ENCODE data around the gene YPEL3. TPM values are rescaled to one million over a fixed set of nuclear protein-coding genes. Genes with fewer than 3 reads are reported as not detected.
A peak's percentile ranks its signal among the peaks of the same experiment; 100 is the strongest.

The YPEL3 gene
- total RNA-seq, 1 donor from 2014 or later, result 75.8 TPM

DNA sequence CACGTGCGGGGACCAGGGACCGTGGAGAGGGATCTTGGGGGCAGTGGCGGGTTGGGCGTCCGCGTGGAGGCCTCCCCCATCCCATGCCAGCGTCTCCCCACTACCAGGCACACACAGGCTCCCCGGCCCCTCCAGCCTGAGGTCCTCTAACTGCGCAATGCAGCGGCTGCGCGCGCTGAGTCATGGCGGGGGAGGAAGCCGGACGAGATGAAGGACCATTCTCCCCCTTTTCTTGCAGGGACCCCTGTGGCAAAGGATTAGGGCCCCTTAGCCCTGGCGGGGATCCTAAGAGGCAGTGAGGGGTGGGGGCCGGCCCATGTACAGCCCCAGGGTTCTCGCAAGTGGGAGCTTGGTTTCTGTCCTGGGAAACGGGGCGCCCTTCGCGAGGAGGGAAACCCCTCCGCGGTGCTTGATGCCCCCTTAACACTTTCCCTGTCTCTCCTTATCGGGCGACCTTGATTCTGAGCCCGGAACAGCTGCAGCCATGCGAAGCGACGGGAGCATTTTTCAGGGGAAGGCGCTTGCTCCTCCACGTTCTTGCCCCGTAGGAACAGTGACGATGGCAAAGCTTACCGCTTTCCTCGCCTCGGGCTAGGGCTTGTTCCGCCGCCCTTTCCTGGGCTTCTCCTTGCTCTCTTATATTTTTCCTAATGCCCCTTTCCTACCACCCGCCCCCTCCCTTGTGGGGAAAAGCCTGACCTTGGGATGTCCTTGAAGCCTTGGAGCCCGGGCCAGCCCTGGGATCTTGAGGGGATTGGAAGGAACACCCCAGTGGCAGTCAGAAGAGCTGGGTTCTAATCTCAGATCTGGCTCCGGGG, 29.9 kb downstream of the YPEL3 start:
- CTCF ChIA-PET, result interaction anchor here (2.2 to 2.9 kb wide), 2 partner anchors 26 to 35 kb away, joined by 8 to 24 read pairs; partner anchors contain the start of genes TBX6 and TLCD3B
- H3K36me3 Mint-ChIP-seq (ENCODE audit: low read depth), result peaks cover 46% of the 10 kb centered on the region
- DNase-seq, result no peak

DNA sequence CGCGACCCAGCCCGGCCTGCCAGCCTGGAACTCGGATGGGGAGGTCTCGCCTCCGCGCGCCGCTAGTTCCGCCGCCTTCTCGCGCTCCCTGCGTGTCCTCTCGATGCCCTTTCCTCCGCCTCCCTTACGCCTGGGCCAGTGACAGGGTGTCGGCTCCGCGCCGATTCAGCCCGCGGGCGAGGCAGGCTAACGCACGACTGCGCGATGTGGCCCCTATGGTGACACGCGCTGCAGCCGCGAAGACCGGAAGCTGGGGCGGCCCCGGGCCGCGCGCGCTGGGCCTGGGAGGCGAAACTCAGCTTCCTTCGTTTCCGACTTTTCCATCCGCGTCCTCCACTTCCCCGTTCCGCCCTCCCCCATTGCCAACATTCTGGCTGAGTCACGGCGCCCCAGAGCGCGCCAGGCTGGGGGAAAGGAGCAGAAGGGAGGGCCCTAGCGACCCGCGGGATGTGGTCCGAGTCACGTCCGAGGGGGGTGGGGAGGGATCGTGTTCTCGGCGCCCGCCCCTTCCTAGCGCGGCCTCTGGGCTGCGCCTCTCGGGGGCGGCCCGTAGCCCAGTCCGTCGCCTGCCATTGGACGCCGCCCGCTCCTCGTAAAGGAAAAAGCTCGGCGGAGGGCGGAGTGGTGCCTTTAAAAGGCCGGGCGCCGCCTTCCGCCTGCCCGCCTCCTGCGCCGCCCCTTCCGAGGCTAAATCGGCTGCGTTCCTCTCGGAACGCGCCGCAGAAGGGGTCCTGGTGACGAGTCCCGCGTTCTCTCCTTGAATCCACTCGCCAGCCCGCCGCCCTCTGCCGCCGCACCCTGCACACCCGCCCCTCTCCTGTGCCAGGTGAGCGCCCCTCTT, 30.7 kb downstream of the YPEL3 start, which contains the start of gene ALDOA:
Gene ALDOA (plus strand): TSS at position 659 of the 841 bp plus-strand sequence. CDS start 1,138 bp downstream, outside the sequence.
- DNase-seq, result peak; percentile 91
- POLR2A ChIA-PET, result interaction anchor here (0.6 to 4.8 kb wide), 37 partner anchors 10 to 1081 kb away, joined by 3 to 116 read pairs (median 6); partner anchors contain the start of genes CORO1A, DCTPP1, FBRS and HIRIP3
- Mint-ChIP-seq H3K27ac (peak within 1 kb of the TSS; percentile 99), H3K27me3 (no peaks in the 10 kb centered on the region), H3K4me3 (peak within 1 kb of the TSS; percentile 99), H3K4me1 (peaks cover 35% of the 10 kb centered on the region), H3K36me3 (ENCODE audit: low read depth) (peaks cover 39% of the 10 kb centered on the region), H3K9me3 (no peaks in the 10 kb centered on the region)
- TF ChIP-seq, protein P1, sequence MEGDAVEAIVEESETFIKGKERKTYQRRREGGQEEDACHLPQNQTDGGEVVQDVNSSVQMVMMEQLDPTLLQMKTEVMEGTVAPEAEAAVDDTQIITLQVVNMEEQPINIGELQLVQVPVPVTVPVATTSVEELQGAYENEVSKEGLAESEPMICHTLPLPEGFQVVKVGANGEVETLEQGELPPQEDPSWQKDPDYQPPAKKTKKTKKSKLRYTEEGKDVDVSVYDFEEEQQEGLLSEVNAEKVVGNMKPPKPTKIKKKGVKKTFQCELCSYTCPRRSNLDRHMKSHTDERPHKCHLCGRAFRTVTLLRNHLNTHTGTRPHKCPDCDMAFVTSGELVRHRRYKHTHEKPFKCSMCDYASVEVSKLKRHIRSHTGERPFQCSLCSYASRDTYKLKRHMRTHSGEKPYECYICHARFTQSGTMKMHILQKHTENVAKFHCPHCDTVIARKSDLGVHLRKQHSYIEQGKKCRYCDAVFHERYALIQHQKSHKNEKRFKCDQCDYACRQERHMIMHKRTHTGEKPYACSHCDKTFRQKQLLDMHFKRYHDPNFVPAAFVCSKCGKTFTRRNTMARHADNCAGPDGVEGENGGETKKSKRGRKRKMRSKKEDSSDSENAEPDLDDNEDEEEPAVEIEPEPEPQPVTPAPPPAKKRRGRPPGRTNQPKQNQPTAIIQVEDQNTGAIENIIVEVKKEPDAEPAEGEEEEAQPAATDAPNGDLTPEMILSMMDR (IDR thresholded peaks at IDR 0.05), result no peak
- peak; percentile 86 for ATAC-seq (ENCODE audit: low read depth)
- CTCF ChIA-PET, result interaction anchor here (0.5 to 2.9 kb wide), 4 partner anchors 10 to 333 kb away, joined by 3 to 24 read pairs (median 6); partner anchors contain the start of genes TBX6 and TLCD3B
- intact Hi-C loops (cut with micrococcal nuclease), result loop anchor here (1.0 to 10.0 kb wide), 8 partner anchors 10 to 589 kb away; partner anchors contain the start of genes FBRS, INO80E, MAPK3 and PPP4C

More for the DNA sequence above, 29.9 kb downstream of the YPEL3 start:
- TF ChIP-seq, protein P1 (IDR thresholded peaks at IDR 0.05), result no peak
- POLR2A ChIA-PET, result interaction anchor here (0.6 to 4.8 kb wide), 36 partner anchors 9 to 1243 kb away, joined by 3 to 116 read pairs (median 6); partner anchors contain the start of genes ATXN2L, CORO1A, FBRS and HIRIP3
- ATAC-seq (ENCODE audit: low read depth), result no peak
- Mint-ChIP-seq H3K4me3 (peak overlapping the region; percentile 99), H3K4me1 (peaks cover 35% of the 10 kb centered on the region), H3K27ac (peak overlapping the region; percentile 99), H3K27me3 (no peaks in the 10 kb centered on the region), H3K9me3 (no peaks in the 10 kb centered on the region)
- intact Hi-C loops (cut with micrococcal nuclease), result loop anchor here (1.0 to 10.0 kb wide), 8 partner anchors 9 to 589 kb away; partner anchors contain the start of genes FBRS, INO80E, MAPK3 and PPP4C

DNA sequence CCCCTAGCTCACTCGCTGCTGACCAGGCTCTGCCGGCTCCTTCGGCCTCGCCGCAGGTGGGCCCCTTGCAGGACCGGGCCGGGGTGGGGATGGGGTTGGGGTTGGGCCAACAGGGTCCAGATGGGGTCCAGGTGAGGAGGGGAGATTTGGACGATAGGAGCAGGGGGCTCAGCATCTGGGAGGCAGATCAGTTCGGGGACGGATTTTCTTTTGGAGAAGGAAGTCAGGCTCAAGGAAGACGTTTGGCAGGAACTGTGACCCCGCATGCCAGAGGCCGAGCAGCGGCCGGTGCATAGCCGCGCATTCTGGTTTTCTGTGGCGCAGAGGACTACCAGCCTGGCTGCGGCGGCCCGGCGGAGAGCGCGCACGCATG, 31.3 kb downstream of the YPEL3 start:
- Mint-ChIP-seq H3K4me3 (peak overlapping the region; percentile 99), H3K27ac (peak overlapping the region; percentile 99), H3K36me3 (ENCODE audit: low read depth) (peaks cover 33% of the 10 kb centered on the region), H3K27me3 (no peaks in the 10 kb centered on the region), H3K9me3 (no peaks in the 10 kb centered on the region), H3K4me1 (peaks cover 35% of the 10 kb centered on the region)
- intact Hi-C loops (cut with micrococcal nuclease), result loop anchor here (1.0 to 10.0 kb wide), 8 partner anchors 11 to 590 kb away; partner anchors contain the start of genes FBRS, INO80E, MAPK3 and PPP4C
- ChIA-PET CTCF (interaction anchor here (2.2 to 2.9 kb wide), 2 partner anchors 28 to 33 kb away, joined by 8 to 24 read pairs; partner anchors contain the start of genes TBX6 and TLCD3B), POLR2A (interaction anchor here (0.6 to 4.8 kb wide), 26 partner anchors 10 to 810 kb away, joined by 4 to 116 read pairs (median 7); partner anchors contain the start of genes CORO1A, DCTPP1, FBRS and HIRIP3)
- TF ChIP-seq, protein P1 (IDR thresholded peaks at IDR 0.05), result no peak
- DNase-seq (no peak), ATAC-seq (ENCODE audit: low read depth) (no peak)

DNA sequence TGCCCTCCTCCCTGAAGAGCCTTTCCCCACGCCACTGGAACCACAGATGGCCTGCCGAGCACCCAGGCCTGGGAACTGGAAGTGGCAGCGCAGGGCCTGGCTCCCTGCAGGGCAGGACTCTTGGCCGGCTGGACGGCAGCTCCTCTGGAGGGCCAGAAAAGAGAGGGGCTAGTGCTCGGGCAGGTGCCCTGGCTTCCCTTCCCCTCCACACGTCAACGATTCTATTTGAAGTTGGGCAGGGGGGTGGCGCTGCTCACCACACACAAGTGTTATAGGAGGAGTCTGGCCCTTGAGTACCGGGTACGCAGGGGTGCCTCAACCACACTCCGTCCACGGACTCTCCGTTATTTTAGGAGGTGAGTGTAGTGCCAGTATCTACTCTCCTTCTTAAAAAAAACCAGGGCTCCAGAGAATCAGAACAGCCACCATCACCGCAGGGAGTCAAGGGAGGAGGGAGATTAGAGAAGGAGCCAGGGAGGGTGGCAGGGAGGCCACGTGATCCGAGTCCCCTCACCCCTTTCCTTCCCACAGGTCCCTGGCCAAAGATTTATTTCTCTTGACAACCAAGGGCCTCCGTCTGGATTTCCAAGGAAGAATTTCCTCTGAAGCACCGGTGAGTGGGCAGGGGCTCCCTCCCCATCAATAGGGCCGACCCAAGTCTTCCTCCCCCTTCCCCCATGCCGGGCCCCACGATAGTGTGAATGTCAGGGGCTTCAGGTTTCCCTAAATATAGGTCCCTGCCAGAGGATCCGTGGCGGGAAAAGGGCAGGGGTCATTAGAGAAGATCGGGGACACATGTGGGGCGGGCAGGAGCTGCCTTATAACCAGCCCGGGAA, 31.9 kb downstream of the YPEL3 start:
- DNase-seq (peak; percentile 56), ATAC-seq (ENCODE audit: low read depth) (peak; percentile 35)
- POLR2A ChIA-PET, result interaction anchor here (0.6 to 4.8 kb wide), 16 partner anchors 9 to 893 kb away, joined by 3 to 116 read pairs (median 8); partner anchors contain the start of genes CORO1A, DCTPP1, PAGR1 and PPP4C
- peaks cover 27% of the 10 kb centered on the region for H3K36me3 Mint-ChIP-seq (ENCODE audit: low read depth)
- peak overlapping the region; percentile 99 for H3K4me3 Mint-ChIP-seq
- H3K4me1 Mint-ChIP-seq, result peaks cover 32% of the 10 kb centered on the region
- intact Hi-C loops (cut with micrococcal nuclease), result loop anchor here (10.0 kb wide), 2 partner anchors 341 to 591 kb away; partner anchors contain the start of genes FBRS, PRR14 and ZNF771
- TF ChIP-seq, protein P1 (IDR thresholded peaks at IDR 0.05), result no peak
- CTCF ChIA-PET, result interaction anchor here (0.9 to 2.9 kb wide), 5 partner anchors 11 to 33 kb away, joined by 3 to 24 read pairs (median 6); partner anchors contain the start of genes TBX6 and TLCD3B
- H3K27ac Mint-ChIP-seq, result peak overlapping the region; percentile 99
- no peaks in the 10 kb centered on the region for H3K9me3 Mint-ChIP-seq
- no peaks in the 10 kb centered on the region for H3K27me3 Mint-ChIP-seq
